ENCODE data around the gene ABCA4.
"Not testable (repeated sequence)": the region's sequence is repeated elsewhere in the genome, so short reads cannot be mapped to it uniquely, and the experiment has no call there.

ABCA4 gene

GRCh38 chr1:93959413-93959812 lies 161.5 kb downstream of the ABCA4 start:
- CTCF ChIA-PET = interaction anchor here (0.6 kb wide), 1 partner anchor 421 kb away, joined by 3 read pairs; no protein-coding TSS in a partner anchor
- DNase-seq (ENCODE audit: low spot score) = no peak
- H3K27ac ChIP-seq = no peak overlapping the region
- POLR2A ChIA-PET (ENCODE audit: low non-redundant PET) = interaction anchor here (0.6 kb wide), 1 partner anchor 30 kb away, joined by 3 read pairs; no protein-coding TSS in a partner anchor
- TF ChIP-seq, protein P1, sequence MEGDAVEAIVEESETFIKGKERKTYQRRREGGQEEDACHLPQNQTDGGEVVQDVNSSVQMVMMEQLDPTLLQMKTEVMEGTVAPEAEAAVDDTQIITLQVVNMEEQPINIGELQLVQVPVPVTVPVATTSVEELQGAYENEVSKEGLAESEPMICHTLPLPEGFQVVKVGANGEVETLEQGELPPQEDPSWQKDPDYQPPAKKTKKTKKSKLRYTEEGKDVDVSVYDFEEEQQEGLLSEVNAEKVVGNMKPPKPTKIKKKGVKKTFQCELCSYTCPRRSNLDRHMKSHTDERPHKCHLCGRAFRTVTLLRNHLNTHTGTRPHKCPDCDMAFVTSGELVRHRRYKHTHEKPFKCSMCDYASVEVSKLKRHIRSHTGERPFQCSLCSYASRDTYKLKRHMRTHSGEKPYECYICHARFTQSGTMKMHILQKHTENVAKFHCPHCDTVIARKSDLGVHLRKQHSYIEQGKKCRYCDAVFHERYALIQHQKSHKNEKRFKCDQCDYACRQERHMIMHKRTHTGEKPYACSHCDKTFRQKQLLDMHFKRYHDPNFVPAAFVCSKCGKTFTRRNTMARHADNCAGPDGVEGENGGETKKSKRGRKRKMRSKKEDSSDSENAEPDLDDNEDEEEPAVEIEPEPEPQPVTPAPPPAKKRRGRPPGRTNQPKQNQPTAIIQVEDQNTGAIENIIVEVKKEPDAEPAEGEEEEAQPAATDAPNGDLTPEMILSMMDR (conservative IDR thresholded peaks at IDR 0.05; ENCODE audit: low read depth) = no peak

GRCh38 chr1:93958726-93959100 lies 162.2 kb downstream of the ABCA4 start:
- no peak overlapping the region for H3K27ac ChIP-seq
- TF ChIP-seq, protein P1 (conservative IDR thresholded peaks at IDR 0.05; ENCODE audit: low read depth) = no peak
- CTCF ChIA-PET = no interaction called here
- DNase-seq (ENCODE audit: low spot score) = no peak
- POLR2A ChIA-PET (ENCODE audit: low non-redundant PET) = interaction anchor here (0.6 kb wide), 1 partner anchor 31 kb away, joined by 3 read pairs; no protein-coding TSS in a partner anchor

- no peak overlapping the region for H3K27ac ChIP-seq
- POLR2A ChIA-PET (ENCODE audit: low non-redundant PET) = no interaction called here
- TF ChIP-seq, protein P1 (conservative IDR thresholded peaks at IDR 0.05; ENCODE audit: low read depth) = no peak
Observed at GRCh38 chr1:93958032-93958725, 162.8 kb downstream of the ABCA4 start.

GRCh38 chr1:93955765-93956164 lies 165.2 kb downstream of the ABCA4 start:
- H3K27ac ChIP-seq = no peak overlapping the region

More at GRCh38 chr1:93958032-93958725, 162.8 kb downstream of the ABCA4 start:
- no peak for DNase-seq (ENCODE audit: low spot score)
- CTCF ChIA-PET = no interaction called here

GRCh38 chr1:93947002-93947686 lies 173.8 kb downstream of the ABCA4 start:
- H3K27ac ChIP-seq; DNase-seq (ENCODE audit: low spot score); POLR2A ChIA-PET (ENCODE audit: low non-redundant PET): not testable (repeated sequence)
- CTCF ChIA-PET = interaction anchor here (1.0 kb wide), 1 partner anchor 37 kb away, joined by 3 read pairs; the partner anchor contains the start of gene GCLM

More at GRCh38 chr1:93955765-93956164, 165.2 kb downstream of the ABCA4 start:
- POLR2A ChIA-PET (ENCODE audit: low non-redundant PET) = no interaction called here
- CTCF ChIA-PET = no interaction called here
- no peak for DNase-seq (ENCODE audit: low spot score)
- TF ChIP-seq, protein P1 (conservative IDR thresholded peaks at IDR 0.05; ENCODE audit: low read depth) = no peak

Measured in RWPE1 (cell line).